ENCODE results near the gene WDR19.

The WDR19 gene

GRCh38 chr4:39326468-39326977 is 144.2 kb downstream of the WDR19 start:
- TF ChIP-seq CTCF (conservative IDR thresholded peaks at IDR 0.05; ENCODE audit: low read depth, low read length), result no peak
- H3K4me3 ChIP-seq (ENCODE audit: low read length), result no peak overlapping the region

GRCh38 chr4:39330353-39330752 is 148.0 kb downstream of the WDR19 start:
- TF ChIP-seq CTCF (conservative IDR thresholded peaks at IDR 0.05; ENCODE audit: low read depth, low read length), result no peak
- no peak for DNase-seq (ENCODE audit: low read depth)

More at GRCh38 chr4:39326468-39326977, 144.2 kb downstream of the WDR19 start:
- no peak for DNase-seq (ENCODE audit: low read depth)

GRCh38 chr4:39331191-39331590 is 148.9 kb downstream of the WDR19 start:
- no peak for TF ChIP-seq CTCF (conservative IDR thresholded peaks at IDR 0.05; ENCODE audit: low read depth, low read length)
- DNase-seq (ENCODE audit: low read depth), result no peak

More at GRCh38 chr4:39330353-39330752, 148.0 kb downstream of the WDR19 start:
- H3K4me3 ChIP-seq (ENCODE audit: low read length), result no peak overlapping the region

More at GRCh38 chr4:39331191-39331590, 148.9 kb downstream of the WDR19 start:
- H3K4me3 ChIP-seq (ENCODE audit: low read length), result no peak overlapping the region

Data from retinal pigment epithelial cell (primary cell).